HG02840 (cell line): ENCODE data around the gene MPO.

Experiments
- ATAC-seq: cut with Tn5 transposase; IDR thresholded peaks from one replicate; pipeline ENCODE4 v1.9.1; 2021; ENCODE audit warnings: mild to moderate bottlenecking, moderate library complexity, moderate number of reproducible peaks; ENCODE audit not compliant: unreplicated experiment, low FRiP score

Gene MPO

GRCh38 chr17:58279736-58280479 lies 827 bp downstream of the MPO start:
- no peak for ATAC-seq

- no peak for ATAC-seq
These were observed 1.6 kb downstream of the MPO start for GRCh38 chr17:58279016-58279711.

GRCh38 chr17:58278661-58279015 lies 2.1 kb downstream of the MPO start:
- no peak for ATAC-seq

GRCh38 chr17:58277802-58278595 lies 2.7 kb downstream of the MPO start:
- ATAC-seq, result no peak

GRCh38 chr17:58277107-58277801 lies 3.5 kb downstream of the MPO start:
- no peak for ATAC-seq

GRCh38 chr17:58276423-58276822 lies 4.3 kb downstream of the MPO start:
- no peak for ATAC-seq

- ATAC-seq, result no peak
These were observed 5.3 kb downstream of the MPO start for GRCh38 chr17:58275417-58275816.

- ATAC-seq, result no peak
These were observed 7.2 kb downstream of the MPO start for GRCh38 chr17:58273453-58274104.

GRCh38 chr17:58272367-58273280 lies 8.1 kb downstream of the MPO start:
- no peak for ATAC-seq

GRCh38 chr17:58271216-58271931 lies 9.4 kb downstream of the MPO start:
- ATAC-seq, result no peak

GRCh38 chr17:58270476-58271215 lies 10.1 kb downstream of the MPO start:
- no peak for ATAC-seq

GRCh38 chr17:58269557-58270291 lies 11.0 kb downstream of the MPO start:
- no peak for ATAC-seq

- ATAC-seq, result no peak
These were observed 11.8 kb downstream of the MPO start for GRCh38 chr17:58268774-58269556.

- no peak for ATAC-seq
These were observed 12.4 kb downstream of the MPO start for GRCh38 chr17:58268326-58268725.

- no peak for ATAC-seq
These were observed 13.1 kb downstream of the MPO start for GRCh38 chr17:58267347-58268324.
